SK-N-MC (cell line): ENCODE results near the gene AACS.
A peak's percentile ranks its signal among the peaks of the same experiment; 100 is the strongest.

Experiments used
- DNase-seq: peaks from one replicate; pipeline ENCODE4 v3.0.0-alpha.2; 2011; ENCODE audit warnings: low read depth, low spot score
- H3K27ac ChIP-seq: fragments of 200-600 bp; sonication (generic); 2 replicates; pipeline ENCODE4 v1.5.1; 2016; ENCODE audit warnings: mixed run types
- H3K36me3 ChIP-seq: fragments of 200-600 bp; sonication (generic); 2 replicates; pipeline ENCODE4 v1.6.1; 2017; ENCODE audit warnings: antibody characterized with exemption, low read length, mixed read lengths; ENCODE audit not compliant: insufficient read depth
- H3K4me3 ChIP-seq: fragments of 200-600 bp; sonication (generic); 2 replicates; pipeline ENCODE4 v1.5.1; 2016
- H3K9ac ChIP-seq: fragments of 200-600 bp; sonication (generic); 2 replicates; pipeline ENCODE4 v1.8.0; 2017; ENCODE audit warnings: mixed run types, mixed read lengths; ENCODE audit not compliant: insufficient read length
- H3K9me3 ChIP-seq: fragments of 200-600 bp; sonication (generic); 2 replicates; pipeline ENCODE4 v1.6.1; 2017; ENCODE audit warnings: low read depth, mild to moderate bottlenecking, antibody characterized with exemption, low read length, moderate library complexity, mixed read lengths
- EZH2 ChIP-seq: fragments of 200-600 bp; sonication (generic); IDR thresholded peaks from one replicate; pipeline ENCODE4 v1.6.1; 2017; ENCODE audit warnings: antibody characterized with exemption
- FOXP2 ChIP-seq: optimal IDR thresholded peaks from 2 replicates; pipeline ENCODE3; 2011; ENCODE audit warnings: mild to moderate bottlenecking, moderate library complexity; ENCODE audit not compliant: insufficient read depth; ENCODE audit errors: extremely low read length, control extremely low read depth
- POLR2AphosphoS5 ChIP-seq: IDR thresholded peaks from 2 replicates; pipeline ENCODE4 v1.6.1; 2012; ENCODE audit warnings: mild to moderate bottlenecking, low read depth, low read length, borderline replicate concordance

The AACS gene

GRCh38 chr12:125183187-125184067 lies 118.2 kb downstream of the AACS start:
- peak; percentile 75 for DNase-seq
- Histone ChIP-seq H3K27ac (peak overlapping the region; percentile 86), H3K9ac (peak overlapping the region; percentile 35), H3K36me3 (peaks cover 6% of the 10 kb centered on the region; the same call in 1 of the 2 replicates), H3K4me3 (peak overlapping the region; percentile 72), H3K9me3 (no peaks in the 10 kb centered on the region)
- TF ChIP-seq FOXP2 (peak; percentile 11), POLR2AphosphoS5 (no peak)

- Histone ChIP-seq H3K9ac (peak overlapping the region; percentile 82), H3K36me3 (peaks cover 14% of the 10 kb centered on the region), H3K27ac (peak overlapping the region; percentile 86), H3K4me3 (peak overlapping the region; percentile 96), H3K9me3 (no peaks in the 10 kb centered on the region)
- DNase-seq, result no peak
- no peak for TF ChIP-seq POLR2AphosphoS5
- TF ChIP-seq EZH2, result no peak
- TF ChIP-seq FOXP2, result no peak
These were observed 119.2 kb downstream of the AACS start for GRCh38 chr12:125184213-125184967.

GRCh38 chr12:125185311-125185739 lies 120.1 kb downstream of the AACS start:
- peaks cover 24% of the 10 kb centered on the region for H3K36me3 ChIP-seq
- H3K27ac ChIP-seq, result peak overlapping the region; percentile 86
- no peaks in the 10 kb centered on the region for H3K9me3 ChIP-seq
- H3K4me3 ChIP-seq, result peak overlapping the region; percentile 96
- no peak for DNase-seq
- H3K9ac ChIP-seq, result peak overlapping the region; percentile 82
- TF ChIP-seq FOXP2 (no peak), EZH2 (no peak), POLR2AphosphoS5 (peak; percentile 59; the same call in 1 of the 2 replicates)

- Histone ChIP-seq H3K4me3 (peak within 1 kb of the TSS; percentile 96), H3K9me3 (no peaks in the 10 kb centered on the region), H3K27ac (peak within 1 kb of the TSS; percentile 86), H3K36me3 (peaks cover 25% of the 10 kb centered on the region), H3K9ac (peak within 1 kb of the TSS; percentile 87)
- TF ChIP-seq POLR2AphosphoS5 (0 out of 2 replicates have a peak, but pooled peaks have one; percentile 19), FOXP2 (peak; percentile 30), EZH2 (no peak)
- no peak for DNase-seq
These were observed 120.7 kb downstream of the AACS start, which contains the start of gene TMEM132B for GRCh38 chr12:125185740-125186470. Gene TMEM132B (plus strand): TSS chr12:125186386.

GRCh38 chr12:125186471-125187147 lies 121.4 kb downstream of the AACS start:
- no peaks in the 10 kb centered on the region for H3K9me3 ChIP-seq
- H3K4me3 ChIP-seq, result peak overlapping the region; percentile 79
- peaks cover 32% of the 10 kb centered on the region for H3K36me3 ChIP-seq
- H3K27ac ChIP-seq, result peak overlapping the region; percentile 64; the same call in 1 of the 2 replicates
- TF ChIP-seq EZH2 (no peak), POLR2AphosphoS5 (no peak), FOXP2 (no peak)
- no peak for DNase-seq
- peak overlapping the region; percentile 87 for H3K9ac ChIP-seq

GRCh38 chr12:125187148-125187745 lies 122.0 kb downstream of the AACS start:
- no peak for DNase-seq
- no peaks in the 10 kb centered on the region for H3K9me3 ChIP-seq
- peak overlapping the region; percentile 64 for H3K27ac ChIP-seq
- H3K9ac ChIP-seq, result peak overlapping the region; percentile 87
- peak overlapping the region; percentile 79 for H3K4me3 ChIP-seq
- peaks cover 39% of the 10 kb centered on the region for H3K36me3 ChIP-seq
- TF ChIP-seq FOXP2, result no peak
- TF ChIP-seq EZH2, result no peak
- no peak for TF ChIP-seq POLR2AphosphoS5

- Histone ChIP-seq H3K36me3 (peaks cover 47% of the 10 kb centered on the region), H3K9me3 (no peaks in the 10 kb centered on the region), H3K27ac (0 out of 2 replicates have a peak overlapping the region, but pooled peaks have one; percentile 0), H3K4me3 (peak overlapping the region; percentile 79), H3K9ac (peak overlapping the region; percentile 87)
- TF ChIP-seq EZH2 (no peak), FOXP2 (no peak), POLR2AphosphoS5 (no peak; the same call in 1 of the 2 replicates)
- no peak for DNase-seq
These were observed 122.8 kb downstream of the AACS start for GRCh38 chr12:125187780-125188741.
